HL-60 (cell line): ENCODE results near the gene TMEM254.
"Not testable (repeated sequence)": the region's sequence is repeated elsewhere in the genome, so short reads cannot be mapped to it uniquely, and the experiment has no call there.

Experiments
- DNase-seq, 2 experiments: peaks; one replicate each; pipeline ENCODE4 v3.0.0-alpha.2; 2010 to 2020; ENCODE audit warnings: low read depth in 1 of 2, low spot score in 1 of 2
- H3K27ac ChIP-seq: fragments of 250-450 bp; sonication (Bioruptor Pico); replicated peaks from 2 replicates; pipeline ENCODE4 v1.5.1; 2020; ENCODE audit warnings: mild to moderate bottlenecking, moderate library complexity
- H3K27me3 ChIP-seq: fragments of 250-450 bp; sonication (Bioruptor Pico); 2 replicates; pipeline ENCODE4 v1.5.1; 2021; ENCODE audit warnings: mild to moderate bottlenecking, moderate library complexity; ENCODE audit not compliant: insufficient read depth, poor library complexity, severe bottlenecking
- H3K4me3 ChIP-seq: replicated peaks from 2 replicates; pipeline ENCODE4 v1.5.1; 2011; ENCODE audit warnings: mild to moderate bottlenecking, control low read depth, low read length; ENCODE audit not compliant: insufficient read depth
- GABPA ChIP-seq: IDR thresholded peaks from 2 replicates; pipeline ENCODE4 v1.6.1; 2012; ENCODE audit warnings: low read depth
- POLR2AphosphoS5 ChIP-seq: IDR thresholded peaks from 2 replicates; pipeline ENCODE4 v1.6.1; 2012; ENCODE audit warnings: low read depth
- SPI1 ChIP-seq: IDR thresholded peaks from 2 replicates; pipeline ENCODE4 v1.6.1; 2012; ENCODE audit warnings: low read depth, mild to moderate bottlenecking, borderline replicate concordance
- TF ChIP-seq, protein P1 (sequence below): IDR thresholded peaks from 2 replicates; pipeline ENCODE4 v1.6.1; 2012; ENCODE audit warnings: low read depth; ENCODE audit not compliant: insufficient replicate concordance
- TF ChIP-seq, protein P2 (sequence below): IDR thresholded peaks from one replicate; pipeline ENCODE4 v1.5.1; 2011; ENCODE audit warnings: low read length, control low read depth, inconsistent platforms; ENCODE audit not compliant: insufficient read depth

TMEM254 gene

DNA sequence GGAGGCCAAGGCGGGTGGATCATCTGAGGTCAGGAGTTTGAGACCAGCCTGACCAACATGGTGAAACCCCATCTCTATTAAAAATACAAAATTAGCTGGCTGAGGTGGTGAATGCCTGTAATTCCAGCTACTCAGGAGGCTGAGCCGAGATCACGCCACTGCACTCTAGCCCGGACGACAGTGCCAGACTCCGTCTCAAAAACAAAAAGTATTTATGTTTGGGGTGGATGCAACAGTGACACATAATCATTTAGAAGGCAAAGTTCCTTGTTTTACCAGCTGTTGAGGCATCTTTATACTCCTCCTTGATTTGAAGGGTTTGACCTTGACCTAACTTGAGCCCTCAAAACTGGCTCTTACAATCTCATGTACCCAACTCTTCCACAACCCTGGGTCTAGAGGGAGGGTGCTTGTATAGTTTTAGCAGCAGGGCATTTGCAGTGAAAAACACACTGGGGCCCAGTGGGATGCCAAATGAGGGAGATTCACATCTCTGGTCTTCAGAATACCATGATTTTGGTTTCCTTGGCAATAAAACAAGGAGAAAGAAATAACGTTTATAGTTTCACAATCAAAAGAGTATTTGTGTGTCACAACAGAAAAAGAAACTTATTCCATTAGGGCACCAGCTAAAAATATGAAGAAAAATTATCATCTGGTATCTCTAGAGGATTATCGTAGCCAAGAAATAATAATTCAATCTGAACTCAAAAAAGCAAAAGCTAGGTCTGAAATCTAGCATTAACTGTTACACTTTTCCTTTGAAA lies 14.2 kb upstream of the TMEM254 start:
- Histone ChIP-seq H3K27me3 (no peaks in the 10 kb centered on the region), H3K4me3 (no peak overlapping the region), H3K27ac (no peak overlapping the region)
- no peak for DNase-seq
- TF ChIP-seq GABPA: no peak
- no peak for TF ChIP-seq SPI1
- TF ChIP-seq, protein P1, sequence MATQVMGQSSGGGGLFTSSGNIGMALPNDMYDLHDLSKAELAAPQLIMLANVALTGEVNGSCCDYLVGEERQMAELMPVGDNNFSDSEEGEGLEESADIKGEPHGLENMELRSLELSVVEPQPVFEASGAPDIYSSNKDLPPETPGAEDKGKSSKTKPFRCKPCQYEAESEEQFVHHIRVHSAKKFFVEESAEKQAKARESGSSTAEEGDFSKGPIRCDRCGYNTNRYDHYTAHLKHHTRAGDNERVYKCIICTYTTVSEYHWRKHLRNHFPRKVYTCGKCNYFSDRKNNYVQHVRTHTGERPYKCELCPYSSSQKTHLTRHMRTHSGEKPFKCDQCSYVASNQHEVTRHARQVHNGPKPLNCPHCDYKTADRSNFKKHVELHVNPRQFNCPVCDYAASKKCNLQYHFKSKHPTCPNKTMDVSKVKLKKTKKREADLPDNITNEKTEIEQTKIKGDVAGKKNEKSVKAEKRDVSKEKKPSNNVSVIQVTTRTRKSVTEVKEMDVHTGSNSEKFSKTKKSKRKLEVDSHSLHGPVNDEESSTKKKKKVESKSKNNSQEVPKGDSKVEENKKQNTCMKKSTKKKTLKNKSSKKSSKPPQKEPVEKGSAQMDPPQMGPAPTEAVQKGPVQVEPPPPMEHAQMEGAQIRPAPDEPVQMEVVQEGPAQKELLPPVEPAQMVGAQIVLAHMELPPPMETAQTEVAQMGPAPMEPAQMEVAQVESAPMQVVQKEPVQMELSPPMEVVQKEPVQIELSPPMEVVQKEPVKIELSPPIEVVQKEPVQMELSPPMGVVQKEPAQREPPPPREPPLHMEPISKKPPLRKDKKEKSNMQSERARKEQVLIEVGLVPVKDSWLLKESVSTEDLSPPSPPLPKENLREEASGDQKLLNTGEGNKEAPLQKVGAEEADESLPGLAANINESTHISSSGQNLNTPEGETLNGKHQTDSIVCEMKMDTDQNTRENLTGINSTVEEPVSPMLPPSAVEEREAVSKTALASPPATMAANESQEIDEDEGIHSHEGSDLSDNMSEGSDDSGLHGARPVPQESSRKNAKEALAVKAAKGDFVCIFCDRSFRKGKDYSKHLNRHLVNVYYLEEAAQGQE: no peak
- no peak for TF ChIP-seq POLR2AphosphoS5
- TF ChIP-seq, protein P2, sequence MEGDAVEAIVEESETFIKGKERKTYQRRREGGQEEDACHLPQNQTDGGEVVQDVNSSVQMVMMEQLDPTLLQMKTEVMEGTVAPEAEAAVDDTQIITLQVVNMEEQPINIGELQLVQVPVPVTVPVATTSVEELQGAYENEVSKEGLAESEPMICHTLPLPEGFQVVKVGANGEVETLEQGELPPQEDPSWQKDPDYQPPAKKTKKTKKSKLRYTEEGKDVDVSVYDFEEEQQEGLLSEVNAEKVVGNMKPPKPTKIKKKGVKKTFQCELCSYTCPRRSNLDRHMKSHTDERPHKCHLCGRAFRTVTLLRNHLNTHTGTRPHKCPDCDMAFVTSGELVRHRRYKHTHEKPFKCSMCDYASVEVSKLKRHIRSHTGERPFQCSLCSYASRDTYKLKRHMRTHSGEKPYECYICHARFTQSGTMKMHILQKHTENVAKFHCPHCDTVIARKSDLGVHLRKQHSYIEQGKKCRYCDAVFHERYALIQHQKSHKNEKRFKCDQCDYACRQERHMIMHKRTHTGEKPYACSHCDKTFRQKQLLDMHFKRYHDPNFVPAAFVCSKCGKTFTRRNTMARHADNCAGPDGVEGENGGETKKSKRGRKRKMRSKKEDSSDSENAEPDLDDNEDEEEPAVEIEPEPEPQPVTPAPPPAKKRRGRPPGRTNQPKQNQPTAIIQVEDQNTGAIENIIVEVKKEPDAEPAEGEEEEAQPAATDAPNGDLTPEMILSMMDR: no peak

- no peak overlapping the region for H3K27ac ChIP-seq
These were observed 11.7 kb upstream of the TMEM254 start for GRCh38 chr10:80066809-80067208.

DNA sequence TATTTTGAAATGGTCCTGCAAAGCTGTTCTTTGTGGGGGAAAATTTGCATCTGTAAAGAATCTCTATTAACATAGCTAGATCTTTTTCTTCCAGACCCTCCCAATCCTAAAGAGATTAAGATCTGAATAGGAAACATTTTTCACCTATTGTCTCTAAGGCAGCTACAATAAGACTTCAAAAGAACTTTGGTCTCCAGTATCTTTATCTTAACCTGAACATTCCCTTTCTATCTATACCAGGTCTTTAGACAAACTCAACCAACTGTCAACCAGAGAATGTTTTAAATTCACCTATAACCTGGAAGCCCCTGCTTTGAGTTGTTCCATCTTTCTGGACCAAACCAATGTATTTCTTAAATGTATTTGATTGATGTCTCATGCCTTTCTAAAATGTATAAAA lies 10.6 kb upstream of the TMEM254 start:
- H3K4me3 ChIP-seq, DNase-seq, H3K27ac ChIP-seq, H3K27me3 ChIP-seq: not testable (repeated sequence)

More at GRCh38 chr10:80066809-80067208, 11.7 kb upstream of the TMEM254 start:
- no peak overlapping the region for H3K4me3 ChIP-seq
- TF ChIP-seq, protein P2: no peak
- TF ChIP-seq, protein P1: no peak
- TF ChIP-seq GABPA: no peak
- TF ChIP-seq POLR2AphosphoS5: no peak
- TF ChIP-seq SPI1: no peak
- H3K27me3 ChIP-seq: no peaks in the 10 kb centered on the region
- DNase-seq: no peak

- Histone ChIP-seq H3K27me3 (no peaks in the 10 kb centered on the region), H3K4me3 (no peak overlapping the region), H3K27ac (no peak overlapping the region)
- TF ChIP-seq SPI1 (no peak), GABPA (no peak), POLR2AphosphoS5 (no peak)
- TF ChIP-seq, protein P1: no peak
- TF ChIP-seq, protein P2: no peak
- no peak for DNase-seq
These were observed 10.2 kb upstream of the TMEM254 start for GRCh38 chr10:80068270-80068669.
